Lung (tissue), 12 donors: Measurements from ENCODE around the gene STARD10. TPM values are rescaled to one million over a fixed set of nuclear protein-coding genes. Genes with fewer than 3 reads are reported as not detected.
A peak's percentile ranks its signal among the peaks of the same experiment; 100 is the strongest.

Experiments used
- ATAC-seq: fragments of 200-7000 bp; cut with Tn5 transposase; one replicate; pipeline ENCODE4 v1.9.1; 2020; ENCODE audit warnings: moderate number of reproducible peaks; ENCODE audit not compliant: insufficient read depth, low FRiP score
- DNase-seq, 3 donors: peaks; one replicate each; pipeline ENCODE4 v3.0.0-alpha.2; 2013 to 2017
- H3K27ac ChIP-seq, 2 donors: one replicate each; pipeline ENCODE4 v1.5.1; 2013; ENCODE audit warnings: mild to moderate bottlenecking in 2 of 2, moderate library complexity in 2 of 2, control low read depth in 1 of 2, inconsistent platforms in 1 of 2, low read depth in 1 of 2, low read length in 1 of 2
- H3K27me3 ChIP-seq, 3 donors: one replicate each; pipeline ENCODE4 v1.5.1; 2013; ENCODE audit warnings: low read length in 2 of 3; ENCODE audit not compliant: control insufficient read depth in 3 of 3, insufficient read depth in 3 of 3
- H3K36me3 ChIP-seq, 4 donors: one replicate each; pipeline ENCODE4 v1.5.1; 2013; ENCODE audit warnings: low read length in 4 of 4, mild to moderate bottlenecking in 1 of 4, moderate library complexity in 1 of 4; ENCODE audit not compliant: control insufficient read depth in 4 of 4, insufficient read depth in 4 of 4
- H3K4me1 ChIP-seq, 5 donors: one replicate each; pipeline ENCODE4 v1.5.1; 2013; ENCODE audit warnings: low read length in 5 of 5, mild to moderate bottlenecking in 2 of 5, moderate library complexity in 1 of 5; ENCODE audit not compliant: control insufficient read depth in 5 of 5, insufficient read depth in 5 of 5
- H3K4me3 ChIP-seq: one replicate; pipeline ENCODE4 v1.5.1; 2013; ENCODE audit warnings: mild to moderate bottlenecking, control low read depth, moderate library complexity
- H3K9ac ChIP-seq, 2 donors: one replicate each; pipeline ENCODE4 v1.5.1; 2013; ENCODE audit warnings: low read length in 2 of 2, control low read depth in 1 of 2; ENCODE audit not compliant: insufficient read depth in 1 of 2
- H3K9me3 ChIP-seq, 4 donors: one replicate each; pipeline ENCODE4 v1.5.1; 2013; ENCODE audit warnings: low read length in 3 of 4, mild to moderate bottlenecking in 1 of 4, moderate library complexity in 1 of 4; ENCODE audit not compliant: control insufficient read depth in 4 of 4, insufficient read depth in 3 of 4
- WGBS, 2 donors: extraction: QIAGEN DNeasy Blood & Tissue Kit; methylation state at CpG; one replicate each; pipeline ENCODE4 v1.1.7; 2013; 5-methylcytosine and 5-hydroxymethylcytosine counted together
- polyA plus RNA-seq, 2 donors: library from polyadenylated mRNA; stranded (reverse); fragments of 200-250 nt; gene quantifications; one replicate each; pipeline ENCODE4 v1.2.1, GENCODE V29; 2013
- total RNA-seq, 2 donors: library from RNA; depleted of rRNA in 1 of 2; stranded (reverse); fragments of >200 nt in 1 of 2; gene quantifications; one replicate each; pipeline ENCODE4 v1.2.1, GENCODE V29; 2014 to 2021
- TF ChIP-seq, protein P1 (sequence below): IDR thresholded peaks from 2 replicates; pipeline ENCODE4 v1.5.1; 2012; ENCODE audit warnings: mild to moderate bottlenecking; ENCODE audit errors: control extremely low read depth, extremely low read depth
- donor health status: control.
- donor health status: control.
- donor health status: Bipolar disorder and iron deficiency.
- donor health status: healthy.
- donor health status: DM: yes; HTN: yes; CAD: no.

Gene STARD10
- total and polyA plus RNA-seq, 4 donors = 66.5 to 198 (median 102) TPM

- H3K9ac ChIP-seq = no peak overlapping the region
- H3K27ac ChIP-seq = peak overlapping the region in 1 of 2 donors; percentile 83
- H3K4me3 ChIP-seq = no peak overlapping the region
- ATAC-seq (no peak), DNase-seq (no peak)
- peaks cover 0 to 50% (median 13%) of the 10 kb centered on the region in 5 donors for H3K4me1 ChIP-seq
- 60 to 66% methylated on average over 10 of the region's 10 CpGs for WGBS, 2 donors
- no peaks in the 10 kb centered on the region for H3K27me3 ChIP-seq
- H3K36me3 ChIP-seq = no peaks in the 10 kb centered on the region
- TF ChIP-seq, protein P1, sequence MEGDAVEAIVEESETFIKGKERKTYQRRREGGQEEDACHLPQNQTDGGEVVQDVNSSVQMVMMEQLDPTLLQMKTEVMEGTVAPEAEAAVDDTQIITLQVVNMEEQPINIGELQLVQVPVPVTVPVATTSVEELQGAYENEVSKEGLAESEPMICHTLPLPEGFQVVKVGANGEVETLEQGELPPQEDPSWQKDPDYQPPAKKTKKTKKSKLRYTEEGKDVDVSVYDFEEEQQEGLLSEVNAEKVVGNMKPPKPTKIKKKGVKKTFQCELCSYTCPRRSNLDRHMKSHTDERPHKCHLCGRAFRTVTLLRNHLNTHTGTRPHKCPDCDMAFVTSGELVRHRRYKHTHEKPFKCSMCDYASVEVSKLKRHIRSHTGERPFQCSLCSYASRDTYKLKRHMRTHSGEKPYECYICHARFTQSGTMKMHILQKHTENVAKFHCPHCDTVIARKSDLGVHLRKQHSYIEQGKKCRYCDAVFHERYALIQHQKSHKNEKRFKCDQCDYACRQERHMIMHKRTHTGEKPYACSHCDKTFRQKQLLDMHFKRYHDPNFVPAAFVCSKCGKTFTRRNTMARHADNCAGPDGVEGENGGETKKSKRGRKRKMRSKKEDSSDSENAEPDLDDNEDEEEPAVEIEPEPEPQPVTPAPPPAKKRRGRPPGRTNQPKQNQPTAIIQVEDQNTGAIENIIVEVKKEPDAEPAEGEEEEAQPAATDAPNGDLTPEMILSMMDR = no peak
- H3K9me3 ChIP-seq = no peaks in the 10 kb centered on the region
These were observed 53.1 kb downstream of the STARD10 start for GRCh38 chr11:72740562-72741428.

DNA sequence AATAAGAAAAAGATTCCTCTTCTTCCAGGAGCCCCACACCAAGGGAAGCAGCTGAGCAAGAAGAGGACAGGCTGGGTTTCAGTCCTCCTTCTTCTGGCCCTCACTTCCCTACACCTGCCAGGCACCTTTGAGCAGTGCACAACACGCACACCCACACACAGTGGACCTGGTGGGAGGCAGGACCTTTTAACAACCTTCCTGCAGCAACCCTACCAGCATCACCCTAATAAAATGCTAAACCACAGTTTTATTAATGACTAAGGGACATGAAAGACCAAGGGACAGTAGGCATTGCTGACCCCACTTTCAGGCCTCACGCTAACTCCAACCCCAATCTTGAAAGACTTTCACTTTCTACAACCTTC, 53.8 kb downstream of the STARD10 start:
- Histone ChIP-seq H3K4me1 (peaks cover 0 to 54% (median 13%) of the 10 kb centered on the region in 5 donors), H3K27ac (peak overlapping the region in 1 of 2 donors; percentile 87), H3K9ac (no peak overlapping the region), H3K36me3 (no peaks in the 10 kb centered on the region), H3K27me3 (no peaks in the 10 kb centered on the region), H3K9me3 (no peaks in the 10 kb centered on the region), H3K4me3 (no peak overlapping the region)
- DNase-seq (no peak), ATAC-seq (no peak)
- TF ChIP-seq, protein P1 = no peak
- WGBS, 2 donors = 78 to 86% methylated on average over 2 of the region's 2 CpGs

- H3K4me1 ChIP-seq = peaks cover 0 to 49% (median 13%) of the 10 kb centered on the region in 5 donors
- ATAC-seq (no peak), DNase-seq (no peak)
- H3K4me3 ChIP-seq = no peak overlapping the region
- H3K9ac ChIP-seq = no peak overlapping the region
- WGBS, 2 donors = 68 to 75% methylated on average over 10 of the region's 10 CpGs
- H3K27ac ChIP-seq = peak overlapping the region in 1 of 2 donors; percentile 87
- no peaks in the 10 kb centered on the region for H3K27me3 ChIP-seq
- H3K9me3 ChIP-seq = no peaks in the 10 kb centered on the region
- no peaks in the 10 kb centered on the region for H3K36me3 ChIP-seq
- TF ChIP-seq, protein P1 = no peak
These were observed 54.4 kb downstream of the STARD10 start for GRCh38 chr11:72739240-72740059.
